K562 (cell line): ENCODE measurements around the gene CNR2. TPM values are rescaled to one million over a fixed set of nuclear protein-coding genes. Genes with fewer than 3 reads are reported as not detected.

Experiments used
- E2F6 ChIP-seq, 2 experiments: IDR thresholded peaks; 2 replicates each; pipeline ENCODE4 v1.6.1; 2011; ENCODE audit warnings: borderline replicate concordance in 1 of 2, control low read depth in 1 of 2, low read depth in 1 of 2, low read length in 1 of 2, mild to moderate bottlenecking in 1 of 2, mixed read lengths in 1 of 2, moderate library complexity in 1 of 2; ENCODE audit not compliant: insufficient read depth in 1 of 2, insufficient read length in 1 of 2, poor library complexity in 1 of 2, severe bottlenecking in 1 of 2; ENCODE audit errors: extremely low read depth in 1 of 2
- KDM4B ChIP-seq, 2 experiments: fragments of 450-650 bp in 1 of 2; sonication (generic) in 1 of 2; IDR thresholded peaks; 2 replicates each; pipeline ENCODE4 v1.6.1; 2016 to 2017; ENCODE audit warnings: borderline replicate concordance in 2 of 2, antibody characterized with exemption in 1 of 2, low read depth in 1 of 2, mild to moderate bottlenecking in 1 of 2
- NFE2 ChIP-seq: IDR thresholded peaks from 2 replicates; pipeline ENCODE4 v1.6.1; 2014; ENCODE audit warnings: antibody characterized with exemption, low read depth
- NFE2L1 ChIP-seq: fragments of 450-650 bp; IDR thresholded peaks from 2 replicates; pipeline ENCODE4 v1.6.1; 2016; ENCODE audit warnings: missing genetic modification characterization, low read depth, mild to moderate bottlenecking, missing compliant biosample characterization, moderate library complexity, borderline replicate concordance
- NR4A1 ChIP-seq, 2 experiments: fragments of 250-450 bp in 1 of 2; fragments of 450-650 bp in 1 of 2; sonication (Bioruptor Pico) in 1 of 2; IDR thresholded peaks; 2 replicates each; pipeline versions ENCODE4 v1.4.0 to v1.6.1; 2016 to 2020; ENCODE audit warnings: mild to moderate bottlenecking in 2 of 2, missing compliant biosample characterization in 1 of 2, missing genetic modification characterization in 1 of 2, moderate library complexity in 1 of 2
- POU5F1 ChIP-seq: fragments of 150-350 bp; IDR thresholded peaks from 2 replicates; pipeline ENCODE4 v1.6.1; 2014; ENCODE audit warnings: borderline replicate concordance, low read length, low read depth, mild to moderate bottlenecking; ENCODE audit not compliant: partially characterized antibody
- SNRNP70 ChIP-seq: fragments of 200-400 bp; formaldehyde crosslinking; optimal IDR thresholded peaks from 2 replicates; pipeline ENCODE3; 2017; ENCODE audit warnings: low read depth, low read length
- TAL1 ChIP-seq: fragments of 450-650 bp; IDR thresholded peaks from 2 replicates; pipeline ENCODE4 v1.6.1; 2016; ENCODE audit warnings: mild to moderate bottlenecking
- TCF7 ChIP-seq: sonication (generic); IDR thresholded peaks from 2 replicates; pipeline ENCODE4 v1.6.1; 2016; ENCODE audit warnings: antibody characterized with exemption, borderline replicate concordance
- ZC3H11A ChIP-seq: IDR thresholded peaks from 2 replicates; pipeline ENCODE4 v1.6.1; 2012; ENCODE audit warnings: low read depth, low read length, improper control_type of control experiment
- ZNF324 ChIP-seq: fragments of 250-450 bp; sonication (Bioruptor Pico); IDR thresholded peaks from 2 replicates; pipeline ENCODE4 v1.4.0; 2020; ENCODE audit warnings: mild to moderate bottlenecking
- ZNF696 ChIP-seq: fragments of 250-450 bp; sonication (Bioruptor Pico); conservative IDR thresholded peaks from 2 replicates; pipeline ENCODE4 v1.4.0; 2020; ENCODE audit warnings: mild to moderate bottlenecking, moderate library complexity
- ZNF785 ChIP-seq: fragments of 250-450 bp; sonication (Bioruptor Pico); IDR thresholded peaks from 2 replicates; pipeline ENCODE4 v1.4.0; 2020; ENCODE audit warnings: mild to moderate bottlenecking
- polyA plus RNA-seq, 8 experiments: library from polyadenylated mRNA; depleted of rRNA in 4 of 8; stranded (reverse) in 5 of 8; unstranded in 3 of 8; fragments of >200 nt; fragmentation: Nextera tagmentation in 2 of 8; fragmentation: Illumina TruSeq in 1 of 8; extraction: Ambion mirVana in 2 of 8; extraction: Trizol in 1 of 8; gene quantifications; 2 replicates each; pipeline versions ENCODE4 v1.2.1 to v1.2.3, GENCODE V29; 2011 to 2014; ENCODE audit warnings: inconsistent platforms in 1 of 8, missing spikeins in 1 of 8
- total RNA-seq, 7 experiments: library from RNA; depleted of rRNA in 6 of 7; stranded (reverse); fragments of >200 nt in 6 of 7; fragmentation: Illumina TruSeq in 2 of 7; extraction: Trizol in 2 of 7; gene quantifications; 2 replicates each; pipeline versions ENCODE4 v1.2.1 to v1.2.3, GENCODE V29; 2011 to 2021; ENCODE audit warnings: low replicate concordance in 1 of 7
- TF ChIP-seq, protein P1 (sequence below): fragments of 200-800 bp; sonication (Bioruptor generic); IDR thresholded peaks from 2 replicates; pipeline ENCODE4 v1.6.1; 2017; ENCODE audit warnings: missing genetic modification characterization, missing compliant biosample characterization
- TF ChIP-seq, protein P2 (sequence below): sonication (generic); formaldehyde crosslinking; IDR thresholded peaks from 2 replicates; pipeline ENCODE4 v1.8.1; 2023; ENCODE audit warnings: mild to moderate bottlenecking, missing genetic modification reagents
- TF ChIP-seq, protein P3 (sequence below): sonication (generic); formaldehyde crosslinking; IDR thresholded peaks from 2 replicates; pipeline ENCODE4 v1.8.0; 2022; ENCODE audit warnings: mild to moderate bottlenecking, low read depth, missing genetic modification reagents

The CNR2 gene
- total and polyA plus RNA-seq, 9 of the 15 experiments (the other 6 are each of a cell fraction or from before 2014, with no cell fraction given), result not detected

- TF ChIP-seq, protein P1, sequence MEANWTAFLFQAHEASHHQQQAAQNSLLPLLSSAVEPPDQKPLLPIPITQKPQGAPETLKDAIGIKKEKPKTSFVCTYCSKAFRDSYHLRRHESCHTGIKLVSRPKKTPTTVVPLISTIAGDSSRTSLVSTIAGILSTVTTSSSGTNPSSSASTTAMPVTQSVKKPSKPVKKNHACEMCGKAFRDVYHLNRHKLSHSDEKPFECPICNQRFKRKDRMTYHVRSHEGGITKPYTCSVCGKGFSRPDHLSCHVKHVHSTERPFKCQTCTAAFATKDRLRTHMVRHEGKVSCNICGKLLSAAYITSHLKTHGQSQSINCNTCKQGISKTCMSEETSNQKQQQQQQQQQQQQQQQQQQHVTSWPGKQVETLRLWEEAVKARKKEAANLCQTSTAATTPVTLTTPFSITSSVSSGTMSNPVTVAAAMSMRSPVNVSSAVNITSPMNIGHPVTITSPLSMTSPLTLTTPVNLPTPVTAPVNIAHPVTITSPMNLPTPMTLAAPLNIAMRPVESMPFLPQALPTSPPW (CRISPR knock-in tag), result peak; percentile 85
- TF ChIP-seq E2F6 (IDR thresholded peaks at IDR 0.05; ENCODE audit: borderline replicate concordance in 1 of 2, extremely low read depth in 1 of 2, insufficient read depth in 1 of 2, insufficient read length in 1 of 2, low read depth in 1 of 2, low read length in 1 of 2, poor library complexity in 1 of 2, severe bottlenecking in 1 of 2), result peak; percentile 85 to 86
- TF ChIP-seq ZNF324, result no peak
- TF ChIP-seq, protein P2, sequence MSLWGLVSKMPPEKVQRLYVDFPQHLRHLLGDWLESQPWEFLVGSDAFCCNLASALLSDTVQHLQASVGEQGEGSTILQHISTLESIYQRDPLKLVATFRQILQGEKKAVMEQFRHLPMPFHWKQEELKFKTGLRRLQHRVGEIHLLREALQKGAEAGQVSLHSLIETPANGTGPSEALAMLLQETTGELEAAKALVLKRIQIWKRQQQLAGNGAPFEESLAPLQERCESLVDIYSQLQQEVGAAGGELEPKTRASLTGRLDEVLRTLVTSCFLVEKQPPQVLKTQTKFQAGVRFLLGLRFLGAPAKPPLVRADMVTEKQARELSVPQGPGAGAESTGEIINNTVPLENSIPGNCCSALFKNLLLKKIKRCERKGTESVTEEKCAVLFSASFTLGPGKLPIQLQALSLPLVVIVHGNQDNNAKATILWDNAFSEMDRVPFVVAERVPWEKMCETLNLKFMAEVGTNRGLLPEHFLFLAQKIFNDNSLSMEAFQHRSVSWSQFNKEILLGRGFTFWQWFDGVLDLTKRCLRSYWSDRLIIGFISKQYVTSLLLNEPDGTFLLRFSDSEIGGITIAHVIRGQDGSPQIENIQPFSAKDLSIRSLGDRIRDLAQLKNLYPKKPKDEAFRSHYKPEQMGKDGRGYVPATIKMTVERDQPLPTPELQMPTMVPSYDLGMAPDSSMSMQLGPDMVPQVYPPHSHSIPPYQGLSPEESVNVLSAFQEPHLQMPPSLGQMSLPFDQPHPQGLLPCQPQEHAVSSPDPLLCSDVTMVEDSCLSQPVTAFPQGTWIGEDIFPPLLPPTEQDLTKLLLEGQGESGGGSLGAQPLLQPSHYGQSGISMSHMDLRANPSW, result no peak
- TF ChIP-seq TCF7, result no peak
- no peak for TF ChIP-seq POU5F1
- no peak for TF ChIP-seq NR4A1 (CRISPR knock-in tag; IDR thresholded peaks at IDR 0.05)
- no peak; the same call in 1 of the 2 replicates for TF ChIP-seq NR4A1 (tag; IDR thresholded peaks at IDR 0.05)
- peak in 1 of 2 experiments; percentile 85; a peak in 1 of 4 replicates for TF ChIP-seq KDM4B (IDR thresholded peaks at IDR 0.05; ENCODE audit: borderline replicate concordance in 2 of 2, low read depth in 1 of 2)
- no peak for TF ChIP-seq SNRNP70
- TF ChIP-seq, protein P3, sequence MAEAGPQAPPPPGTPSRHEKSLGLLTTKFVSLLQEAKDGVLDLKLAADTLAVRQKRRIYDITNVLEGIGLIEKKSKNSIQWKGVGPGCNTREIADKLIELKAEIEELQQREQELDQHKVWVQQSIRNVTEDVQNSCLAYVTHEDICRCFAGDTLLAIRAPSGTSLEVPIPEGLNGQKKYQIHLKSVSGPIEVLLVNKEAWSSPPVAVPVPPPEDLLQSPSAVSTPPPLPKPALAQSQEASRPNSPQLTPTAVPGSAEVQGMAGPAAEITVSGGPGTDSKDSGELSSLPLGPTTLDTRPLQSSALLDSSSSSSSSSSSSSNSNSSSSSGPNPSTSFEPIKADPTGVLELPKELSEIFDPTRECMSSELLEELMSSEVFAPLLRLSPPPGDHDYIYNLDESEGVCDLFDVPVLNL (CRISPR knock-in tag), result peak; percentile 73; the same call in 1 of the 2 replicates
- no peak for TF ChIP-seq NFE2
- TF ChIP-seq ZNF785, result no peak
- TF ChIP-seq TAL1, result peak; percentile 7; the same call in 1 of the 2 replicates
- no peak for TF ChIP-seq NFE2L1 (tag)
- no peak for TF ChIP-seq ZNF696 (CRISPR knock-in tag)
- TF ChIP-seq ZC3H11A, result 0 out of 2 replicates have a peak, but pooled peaks have one; percentile 11
Measured at GRCh38 chr1:23958810-23959460, 45.8 kb upstream of the CNR2 start (continued).
